Prostate gland (tissue), 2 donors: ENCODE results near the gene CHST8. TPM values are rescaled to one million over a fixed set of nuclear protein-coding genes. Genes with fewer than 3 reads are reported as not detected.

Experiments used
- DNase-seq: peaks from one replicate; pipeline ENCODE4 v3.0.0-alpha.2; 2019; ENCODE audit warnings: low spot score
- H3K27ac ChIP-seq, 2 donors: fragments of 200-600 bp; sonication (generic); 2 replicates each; pipeline ENCODE4 v1.5.1; 2017 to 2019
- H3K27me3 ChIP-seq: fragments of 200-600 bp; sonication (generic); replicated peaks from 2 replicates; pipeline ENCODE4 v1.5.1; 2019; ENCODE audit not compliant: insufficient read depth
- H3K36me3 ChIP-seq, 2 donors: fragments of 200-600 bp; sonication (generic); 1 replicate in 1 of 2; 2 replicates in 1 of 2; pipeline versions ENCODE4 v1.5.1 to v1.8.1; 2017 to 2019
- H3K4me1 ChIP-seq: fragments of 200-600 bp; sonication (generic); replicated peaks from 2 replicates; pipeline ENCODE4 v1.5.1; 2019
- H3K4me3 ChIP-seq, 2 donors: fragments of 200-600 bp; sonication (generic); 2 replicates each; pipeline ENCODE4 v1.5.1; 2017 to 2019
- H3K9me3 ChIP-seq: fragments of 200-600 bp; sonication (generic); 2 replicates; pipeline ENCODE4 v1.5.1; 2017
- CTCF ChIP-seq, 4 experiments: fragments of 200-600 bp in 2 of 4; fragments of 450-650 bp in 2 of 4; sonication (generic) in 2 of 4; IDR thresholded peaks; 1 replicate in 3 of 4; 2 replicates in 1 of 4; pipeline ENCODE4 v1.5.1; 2016 to 2019; ENCODE audit warnings: antibody characterized with exemption in 4 of 4, mild to moderate bottlenecking in 2 of 4, moderate library complexity in 2 of 4
- POLR2A ChIP-seq: fragments of 450-650 bp; IDR thresholded peaks from one replicate; pipeline ENCODE4 v1.6.1; 2016; ENCODE audit warnings: antibody characterized with exemption, mild to moderate bottlenecking
- POLR2AphosphoS5 ChIP-seq: sonication (generic); formaldehyde crosslinking; IDR thresholded peaks from one replicate; pipeline ENCODE4 v1.6.1; 2017; ENCODE audit warnings: antibody characterized with exemption
- WGBS: methylation state at CpG from one replicate; pipeline ENCODE4 v1.1.5; 2018; 5-methylcytosine and 5-hydroxymethylcytosine counted together
- intact Hi-C: fragments of 100-400 bp; cut with DNase I; formaldehyde crosslinking; loops from one replicate; pipeline ENCODE4 v1.14.2; 2022
- total RNA-seq, 2 donors: library from RNA; depleted of rRNA; stranded (reverse); fragments of >200 nt; gene quantifications; one replicate each; pipeline ENCODE4 v1.1.0, GENCODE V29; 2016

CHST8 gene
- total RNA-seq, 2 donors from 2014 or later, result 1.3 to 2.7 TPM

GRCh38 chr19:33781996-33782395, 160.2 kb downstream of the CHST8 start:
- peaks cover 3% of the 10 kb centered on the region for H3K27me3 ChIP-seq
- no peaks in the 10 kb centered on the region for H3K36me3 ChIP-seq
- no peak for DNase-seq
- TF ChIP-seq CTCF (IDR thresholded peaks at IDR 0.05) (no peak), POLR2A (no peak), POLR2AphosphoS5 (no peak)
- H3K9me3 ChIP-seq, result no peaks in the 10 kb centered on the region
- 62% methylated on average over 5 of the region's 5 CpGs for WGBS
- no peak overlapping the region for H3K27ac ChIP-seq
- H3K4me1 ChIP-seq, result no peaks in the 10 kb centered on the region
- no peak overlapping the region for H3K4me3 ChIP-seq
- intact Hi-C loops, result no loop called here

- DNase-seq, result no peak
- Histone ChIP-seq H3K27ac (no peak overlapping the region), H3K4me1 (no peaks in the 10 kb centered on the region), H3K27me3 (peaks cover 1% of the 10 kb centered on the region), H3K9me3 (no peaks in the 10 kb centered on the region), H3K4me3 (no peak overlapping the region), H3K36me3 (no peaks in the 10 kb centered on the region)
- WGBS, result 77% methylated on average over 5 of the region's 5 CpGs
- TF ChIP-seq POLR2A (no peak), CTCF (IDR thresholded peaks at IDR 0.05) (no peak), POLR2AphosphoS5 (no peak)
- intact Hi-C loops, result no loop called here
These were observed 162.7 kb downstream of the CHST8 start for GRCh38 chr19:33784432-33784831.

- intact Hi-C loops, result no loop called here
- 74% methylated on average over 6 of the region's 6 CpGs for WGBS
- no peaks in the 10 kb centered on the region for H3K4me1 ChIP-seq
These were observed 164.0 kb downstream of the CHST8 start for GRCh38 chr19:33785795-33786194.

GRCh38 chr19:33788676-33789075, 166.9 kb downstream of the CHST8 start:
- Histone ChIP-seq H3K4me1 (no peaks in the 10 kb centered on the region), H3K4me3 (no peak overlapping the region), H3K27ac (no peak overlapping the region), H3K36me3 (no peaks in the 10 kb centered on the region), H3K9me3 (no peaks in the 10 kb centered on the region), H3K27me3 (no peaks in the 10 kb centered on the region)
- 46% methylated on average over 4 of the region's 4 CpGs for WGBS
- intact Hi-C loops, result no loop called here
- DNase-seq, result no peak
- TF ChIP-seq CTCF (IDR thresholded peaks at IDR 0.05), result no peak
- no peak for TF ChIP-seq POLR2A
- TF ChIP-seq POLR2AphosphoS5, result no peak

More at GRCh38 chr19:33785795-33786194, 164.0 kb downstream of the CHST8 start:
- no peak for DNase-seq
- H3K36me3 ChIP-seq, result no peaks in the 10 kb centered on the region
- TF ChIP-seq CTCF (IDR thresholded peaks at IDR 0.05), result no peak
- no peak for TF ChIP-seq POLR2A
- no peak for TF ChIP-seq POLR2AphosphoS5
- H3K9me3 ChIP-seq, result no peaks in the 10 kb centered on the region
- H3K27ac ChIP-seq, result no peak overlapping the region
- H3K4me3 ChIP-seq, result no peak overlapping the region
- H3K27me3 ChIP-seq, result no peaks in the 10 kb centered on the region

GRCh38 chr19:33789344-33789743, 167.6 kb downstream of the CHST8 start:
- no peaks in the 10 kb centered on the region for H3K9me3 ChIP-seq
- no peak overlapping the region for H3K27ac ChIP-seq
- TF ChIP-seq POLR2AphosphoS5 (no peak), POLR2A (no peak), CTCF (IDR thresholded peaks at IDR 0.05) (no peak)
- no peaks in the 10 kb centered on the region for H3K36me3 ChIP-seq
- DNase-seq, result no peak
- no peaks in the 10 kb centered on the region for H3K4me1 ChIP-seq
- no peaks in the 10 kb centered on the region for H3K27me3 ChIP-seq
- WGBS, result 73% methylated on average over 5 of the region's 5 CpGs
- H3K4me3 ChIP-seq, result no peak overlapping the region
- intact Hi-C loops, result no loop called here
